ENCODE data around the gene SSR3.

GRCh38 chr3:156530980-156531379 lies 23.9 kb downstream of the SSR3 start:
- no peak for TF ChIP-seq CTCF (IDR thresholded peaks at IDR 0.05; ENCODE audit: insufficient read depth, low read depth, low read length)
- no peak for TF ChIP-seq EZH2 (IDR thresholded peaks at IDR 0.05; ENCODE audit: insufficient read depth, low read length)

Data from astrocyte (in vitro differentiated cells and primary cell).